HG03139 (cell line): ENCODE measurements around the gene FBXL13.
"Not testable (repeated sequence)": the region's sequence is repeated elsewhere in the genome, so short reads cannot be mapped to it uniquely, and the experiment has no call there.

Experiments
- ATAC-seq: cut with Tn5 transposase; IDR thresholded peaks from one replicate; pipeline ENCODE4 v1.9.1; 2021; ENCODE audit not compliant: unreplicated experiment

Gene FBXL13

GRCh38 chr7:102988088-102988487 lies 86.5 kb downstream of the FBXL13 start:
- no peak for ATAC-seq

- no peak for ATAC-seq
These were observed 89.3 kb downstream of the FBXL13 start for GRCh38 chr7:102985176-102985783.

DNA sequence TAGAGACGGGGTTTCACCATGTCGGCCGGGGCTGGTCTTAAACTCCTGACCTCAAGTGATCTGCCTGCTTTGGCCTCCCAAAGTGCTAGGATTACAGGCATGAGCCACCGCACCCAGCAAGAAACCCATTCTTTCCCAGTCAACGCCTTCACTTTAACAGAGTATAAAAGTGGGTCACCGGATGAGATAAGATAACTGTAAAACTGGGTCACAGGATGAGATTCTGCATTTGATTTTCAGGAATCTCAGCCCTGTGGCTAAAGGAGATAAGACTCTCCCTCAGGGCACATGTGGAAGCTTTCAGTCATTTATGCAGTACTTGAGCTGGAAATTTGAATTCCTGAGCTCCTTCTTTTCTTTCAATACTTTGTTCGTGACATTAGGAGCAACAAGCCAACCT lies 91.0 kb downstream of the FBXL13 start:
- ATAC-seq: no peak

DNA sequence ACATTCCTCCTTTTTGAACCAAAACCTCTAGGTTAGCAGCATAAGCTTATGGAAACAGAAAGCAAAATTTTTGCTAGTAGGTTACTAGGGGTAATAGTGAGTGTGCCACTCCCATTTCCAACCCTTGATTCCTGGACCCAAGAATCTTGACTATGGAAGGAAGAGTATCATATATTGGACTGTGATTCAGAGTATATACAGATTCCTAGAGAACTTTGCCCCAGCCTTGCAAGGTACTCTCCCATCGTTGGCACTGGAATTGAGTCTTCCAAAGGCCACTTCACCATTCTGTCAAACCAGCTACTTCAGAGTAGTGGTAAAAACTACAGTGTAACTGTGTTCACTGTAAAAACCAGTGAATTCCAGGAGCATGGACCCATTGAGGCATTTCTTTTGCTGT lies 92.4 kb downstream of the FBXL13 start:
- no peak for ATAC-seq

- ATAC-seq: no peak
These were observed 93.1 kb downstream of the FBXL13 start for GRCh38 chr7:102981451-102981850.

DNA sequence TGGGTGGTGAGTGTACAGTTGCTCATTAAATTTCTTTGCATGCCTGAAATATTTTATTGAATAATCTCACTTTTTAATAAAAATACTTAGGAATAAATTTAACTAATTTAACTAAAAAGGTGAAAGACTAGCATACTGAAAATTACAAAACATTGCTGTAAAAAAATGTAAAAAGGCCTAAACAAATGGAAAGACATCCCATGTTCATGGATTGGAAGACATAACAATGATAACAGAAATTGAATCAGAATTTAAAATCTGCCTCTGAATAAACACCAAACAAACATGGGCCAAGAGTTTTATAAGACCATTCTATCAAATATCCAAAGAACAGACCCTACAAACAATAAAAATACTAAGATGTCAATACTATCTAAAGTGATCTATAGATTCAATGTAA lies 94.9 kb downstream of the FBXL13 start:
- no peak for ATAC-seq

- no peak for ATAC-seq
These were observed 96.3 kb downstream of the FBXL13 start for GRCh38 chr7:102978284-102978683.

GRCh38 chr7:102977586-102977985 lies 97.0 kb downstream of the FBXL13 start:
- ATAC-seq: not testable (repeated sequence)

GRCh38 chr7:102976493-102976892 lies 98.1 kb downstream of the FBXL13 start:
- ATAC-seq: no peak

DNA sequence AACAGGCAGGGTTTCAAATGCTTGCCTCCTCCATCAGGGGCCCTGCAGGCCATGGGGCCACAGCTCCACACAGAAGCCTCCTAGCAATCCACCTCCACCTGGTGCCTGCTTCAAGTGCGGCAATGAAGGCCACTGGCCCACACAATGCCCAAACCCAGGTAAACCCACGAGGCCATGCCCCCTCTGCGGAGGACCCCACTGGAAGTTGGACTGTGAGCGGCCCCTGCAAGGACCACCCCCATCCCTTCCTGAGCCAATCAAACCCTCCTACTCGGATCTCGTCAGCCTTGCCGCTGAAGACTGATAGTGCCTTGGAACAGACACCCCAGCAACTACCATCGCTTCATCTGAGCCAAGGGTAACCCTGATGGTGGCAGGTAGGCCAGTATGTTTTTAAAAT lies 98.7 kb downstream of the FBXL13 start:
- ATAC-seq: no peak

GRCh38 chr7:102974366-102975236 lies 100.0 kb downstream of the FBXL13 start:
- no peak for ATAC-seq

DNA sequence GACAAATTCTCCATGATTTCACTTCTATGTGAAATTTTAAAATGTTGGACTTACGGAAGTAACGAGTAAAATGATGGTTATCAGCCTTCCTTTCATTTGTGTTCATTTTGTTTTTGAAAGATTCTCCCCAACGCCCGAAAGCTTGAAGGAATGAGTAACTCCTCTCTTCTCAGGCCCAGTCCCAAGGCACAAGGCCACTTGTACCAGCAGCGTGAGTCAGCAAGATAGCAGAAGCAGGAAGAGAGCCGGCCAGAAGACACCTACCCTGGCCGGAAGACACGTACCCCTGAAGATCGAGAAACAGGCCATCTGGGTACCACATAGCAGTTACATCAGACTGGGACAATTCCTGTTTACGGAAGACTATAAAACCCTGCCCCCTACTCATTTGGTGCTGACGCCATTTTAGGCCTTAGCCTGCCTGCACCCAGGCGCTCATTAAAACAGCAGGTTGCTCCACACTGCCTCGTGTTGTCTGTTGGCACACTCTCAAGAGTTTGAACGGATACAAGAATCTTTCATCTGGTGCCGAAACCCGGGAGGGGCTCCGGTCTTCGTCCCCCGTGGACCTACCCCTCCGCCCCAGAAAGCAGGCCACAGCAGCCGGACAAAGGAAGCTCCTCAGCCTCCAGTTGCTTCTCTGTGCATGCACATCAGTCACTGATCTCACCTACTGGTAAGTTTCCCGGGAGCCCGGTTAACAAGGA lies 101.3 kb downstream of the FBXL13 start:
- no peak for ATAC-seq

GRCh38 chr7:102967798-102968197 lies 106.8 kb downstream of the FBXL13 start:
- ATAC-seq: no peak

- no peak for ATAC-seq
These were observed 108.1 kb downstream of the FBXL13 start for GRCh38 chr7:102966465-102966864.

- ATAC-seq: not testable (repeated sequence)
These were observed 112.6 kb downstream of the FBXL13 start for GRCh38 chr7:102961993-102962392.

DNA sequence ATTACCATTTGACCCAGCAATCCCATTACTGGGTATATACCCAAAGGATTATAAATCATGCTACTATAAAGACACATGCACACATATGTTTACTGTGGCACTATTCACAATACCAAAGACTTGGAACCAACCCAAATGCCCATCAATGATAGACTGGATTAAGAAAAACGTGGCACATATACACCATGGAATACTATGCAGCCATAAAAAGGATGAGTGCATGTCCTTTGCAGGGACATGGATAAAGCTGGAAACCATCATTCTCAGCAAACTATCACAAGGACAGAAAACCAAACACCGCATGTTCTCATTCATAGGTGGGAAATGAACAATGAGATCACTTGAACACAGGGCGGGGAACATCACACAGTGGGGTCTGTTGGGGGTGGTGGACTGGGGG lies 116.6 kb downstream of the FBXL13 start:
- ATAC-seq: not testable (repeated sequence)

GRCh38 chr7:102954359-102954758 lies 120.2 kb downstream of the FBXL13 start:
- not testable (repeated sequence) for ATAC-seq

DNA sequence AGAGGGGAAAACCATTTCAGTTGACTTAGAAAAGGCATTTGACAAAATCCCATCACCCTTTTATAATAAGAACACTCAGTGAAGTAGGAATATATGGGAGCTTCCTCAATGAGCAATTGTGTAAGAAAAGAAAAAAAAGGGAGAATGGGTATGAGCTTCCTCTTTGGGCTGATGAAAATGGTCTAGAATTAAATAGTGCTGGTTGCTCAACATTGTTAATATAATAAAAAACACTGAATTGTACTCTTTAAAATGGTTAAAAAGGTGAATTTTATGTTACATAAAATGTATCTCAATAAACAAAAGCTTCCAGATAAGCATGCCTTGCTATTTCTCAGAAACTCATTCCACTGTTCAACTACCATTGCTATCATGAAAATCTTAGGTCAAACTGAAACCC lies 121.2 kb downstream of the FBXL13 start:
- no peak for ATAC-seq

DNA sequence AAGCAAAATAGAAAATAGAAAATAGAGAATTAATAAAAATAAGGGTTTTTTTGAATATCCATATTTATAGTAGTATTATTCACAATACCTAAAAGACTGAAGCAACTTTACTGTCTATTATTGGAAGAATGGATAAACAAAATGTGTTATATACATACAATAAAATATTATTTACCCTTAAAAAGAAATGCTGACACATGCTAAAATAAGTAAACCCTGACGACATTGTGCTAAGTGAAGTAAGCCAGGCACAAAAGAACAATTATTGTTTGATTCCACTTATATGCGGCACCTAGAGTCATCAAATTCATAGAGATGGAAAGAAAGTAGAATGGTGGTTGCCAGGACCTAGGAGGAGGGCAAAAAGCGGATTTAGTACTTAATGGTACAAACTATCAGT lies 122.8 kb downstream of the FBXL13 start:
- ATAC-seq: no peak

GRCh38 chr7:102944241-102944640 lies 130.4 kb downstream of the FBXL13 start:
- no peak for ATAC-seq

- ATAC-seq: no peak
These were observed 131.0 kb downstream of the FBXL13 start for GRCh38 chr7:102943423-102944169.
